ENCODE data around the gene LATS1.

DNA sequence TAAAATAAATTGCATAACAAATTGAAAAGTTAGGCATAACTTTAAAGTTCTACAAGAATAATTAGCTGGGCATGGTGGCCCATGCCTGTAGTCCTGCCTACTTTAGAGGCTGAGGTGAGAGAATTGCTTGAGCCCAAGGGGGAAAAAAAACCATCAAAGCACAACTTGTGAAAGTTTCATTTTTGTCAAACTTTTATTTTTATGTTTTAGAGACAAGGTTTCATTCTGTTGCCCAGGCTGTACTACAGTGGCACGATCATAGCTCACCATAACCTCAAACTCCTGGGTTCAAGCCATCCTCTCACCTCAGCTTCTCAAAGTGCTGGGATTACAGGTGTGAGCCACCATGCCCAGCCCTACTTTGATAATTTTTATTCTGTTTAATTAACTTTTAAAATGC, 83.6 kb downstream of the LATS1 start:
- TF ChIP-seq, protein P1, sequence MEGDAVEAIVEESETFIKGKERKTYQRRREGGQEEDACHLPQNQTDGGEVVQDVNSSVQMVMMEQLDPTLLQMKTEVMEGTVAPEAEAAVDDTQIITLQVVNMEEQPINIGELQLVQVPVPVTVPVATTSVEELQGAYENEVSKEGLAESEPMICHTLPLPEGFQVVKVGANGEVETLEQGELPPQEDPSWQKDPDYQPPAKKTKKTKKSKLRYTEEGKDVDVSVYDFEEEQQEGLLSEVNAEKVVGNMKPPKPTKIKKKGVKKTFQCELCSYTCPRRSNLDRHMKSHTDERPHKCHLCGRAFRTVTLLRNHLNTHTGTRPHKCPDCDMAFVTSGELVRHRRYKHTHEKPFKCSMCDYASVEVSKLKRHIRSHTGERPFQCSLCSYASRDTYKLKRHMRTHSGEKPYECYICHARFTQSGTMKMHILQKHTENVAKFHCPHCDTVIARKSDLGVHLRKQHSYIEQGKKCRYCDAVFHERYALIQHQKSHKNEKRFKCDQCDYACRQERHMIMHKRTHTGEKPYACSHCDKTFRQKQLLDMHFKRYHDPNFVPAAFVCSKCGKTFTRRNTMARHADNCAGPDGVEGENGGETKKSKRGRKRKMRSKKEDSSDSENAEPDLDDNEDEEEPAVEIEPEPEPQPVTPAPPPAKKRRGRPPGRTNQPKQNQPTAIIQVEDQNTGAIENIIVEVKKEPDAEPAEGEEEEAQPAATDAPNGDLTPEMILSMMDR (IDR thresholded peaks at IDR 0.05): no peak
- TF ChIP-seq POLR2A (IDR thresholded peaks at IDR 0.05): no peak

All from testis (tissue), 2 donors.